ENCODE results near the gene SUFU. TPM values are rescaled to one million over a fixed set of nuclear protein-coding genes. Genes with fewer than 3 reads are reported as not detected.
A peak's percentile ranks its signal among the peaks of the same experiment; 100 is the strongest.

Gene SUFU
- polyA plus RNA-seq, 10 donors = 11.0 to 18.5 (median 14.5) TPM

DNA sequence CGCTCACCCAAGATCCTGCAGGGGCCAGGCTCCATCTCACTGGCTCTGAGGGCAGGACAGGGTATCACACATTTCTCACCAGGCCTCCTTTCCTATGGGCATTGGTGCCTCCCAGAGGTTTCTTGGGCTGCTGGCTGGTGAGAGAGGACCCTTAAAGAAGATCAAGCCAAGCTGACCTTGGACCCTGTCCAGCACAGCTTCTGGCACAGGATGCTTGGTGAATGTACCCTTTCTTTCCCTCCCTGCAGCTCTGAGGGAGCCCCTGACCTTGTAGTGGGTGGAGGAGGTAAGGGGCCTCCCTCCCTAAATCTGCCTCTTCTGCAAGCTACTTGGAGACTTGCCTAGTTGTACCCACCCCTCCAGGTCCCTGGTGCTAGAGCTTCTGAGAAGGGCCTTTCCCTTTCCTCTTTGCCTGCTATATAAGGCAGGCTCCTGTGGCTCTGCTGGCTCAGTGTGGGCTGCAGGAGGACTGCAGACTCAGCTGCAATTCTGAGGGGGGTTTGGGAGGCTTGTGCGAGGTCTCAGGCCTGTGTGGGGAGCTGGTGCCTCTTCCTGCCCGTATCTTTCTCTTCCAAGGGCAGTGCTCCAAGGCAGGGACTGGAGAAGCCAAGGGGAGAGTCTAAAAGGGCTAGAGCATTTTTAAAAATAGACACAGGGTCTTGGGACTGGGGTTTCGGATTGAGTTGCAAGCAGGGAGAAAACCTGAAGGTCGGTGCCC, 128.8 kb downstream of the SUFU start:
- DNase-seq = peak in 2 of 3 donors; percentile 86 to 91

DNA sequence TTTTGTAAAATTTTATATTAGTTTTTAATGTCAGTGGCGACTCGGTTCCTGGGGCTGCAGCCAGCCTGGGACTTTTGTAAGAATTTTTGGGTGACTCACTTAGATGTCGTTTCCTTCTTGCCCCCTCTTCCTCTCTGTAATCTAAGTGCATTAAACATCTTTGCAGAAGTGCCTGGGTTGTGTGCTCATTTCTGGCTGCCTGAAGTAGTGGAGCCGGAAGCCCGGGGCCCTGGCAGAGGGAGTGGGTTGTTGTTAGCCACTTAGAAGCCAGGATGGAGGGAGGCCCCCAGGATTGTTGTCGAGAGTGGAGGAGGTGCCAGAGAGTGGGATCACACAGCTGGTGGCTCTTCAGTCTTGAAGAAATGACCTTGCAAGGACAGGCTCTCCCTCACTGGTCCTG, 129.5 kb downstream of the SUFU start:
- peak in 1 of 3 donors; percentile 56 for DNase-seq

DNA sequence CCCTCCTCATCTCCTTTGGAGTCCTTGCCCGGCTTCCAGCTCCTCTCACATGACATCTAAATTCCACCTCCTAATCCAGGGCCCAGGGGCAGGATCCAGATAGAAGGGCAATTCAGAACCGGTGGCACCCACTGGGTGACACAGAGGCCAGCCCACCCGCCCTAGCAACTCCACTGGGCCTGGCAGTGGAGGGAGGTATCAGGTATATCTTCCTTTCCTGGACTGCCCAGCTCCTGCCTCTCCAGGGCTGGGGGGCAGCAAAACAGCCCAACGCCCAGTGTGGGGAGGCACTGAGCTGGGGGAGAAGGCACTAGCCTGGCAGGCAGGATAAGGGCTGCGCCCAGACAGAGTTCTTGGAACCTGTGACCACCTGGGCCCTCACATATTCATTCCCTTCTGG, 130.1 kb downstream of the SUFU start:
- DNase-seq = no peak

DNA sequence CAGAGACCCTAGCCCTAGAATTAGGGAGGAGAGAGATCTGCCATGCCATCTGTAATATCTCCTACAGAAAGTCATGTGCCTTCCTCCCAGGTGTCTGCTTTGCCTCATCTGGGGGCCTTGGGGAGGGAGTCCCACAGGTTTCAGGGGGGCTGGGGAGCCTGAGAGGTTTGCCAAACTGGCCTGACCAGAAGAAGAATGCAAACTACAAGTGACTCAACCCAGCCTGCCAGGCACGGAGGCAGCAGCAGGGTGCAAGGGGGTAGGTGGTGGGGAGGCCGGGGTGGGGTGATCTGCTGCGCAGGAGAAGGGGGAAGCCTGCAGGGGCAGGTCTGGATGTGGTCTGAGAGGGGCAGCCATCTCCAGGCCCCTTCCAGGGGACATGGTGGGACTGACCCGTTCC, 130.9 kb downstream of the SUFU start:
- DNase-seq = no peak

DNA sequence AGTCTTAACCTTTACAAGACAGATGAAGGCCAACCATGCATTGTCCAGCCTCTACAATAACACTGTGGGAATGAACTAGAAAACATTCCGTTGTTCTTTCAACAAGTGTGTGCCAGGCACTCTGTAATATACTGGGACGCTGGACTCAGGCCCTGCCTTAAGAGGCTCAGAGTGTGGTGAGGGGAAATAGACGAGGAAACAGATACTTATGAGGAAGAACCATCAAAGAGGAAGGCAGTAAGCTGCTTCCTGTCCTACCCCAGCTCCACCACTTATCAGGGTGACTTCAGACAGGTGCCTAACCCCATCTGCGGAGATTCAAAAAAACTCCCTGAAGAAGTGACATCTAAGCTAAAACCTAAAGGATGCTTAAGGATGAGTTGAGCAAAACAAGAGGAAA, 131.6 kb downstream of the SUFU start:
- DNase-seq = peak in 1 of 3 donors; percentile 25

DNA sequence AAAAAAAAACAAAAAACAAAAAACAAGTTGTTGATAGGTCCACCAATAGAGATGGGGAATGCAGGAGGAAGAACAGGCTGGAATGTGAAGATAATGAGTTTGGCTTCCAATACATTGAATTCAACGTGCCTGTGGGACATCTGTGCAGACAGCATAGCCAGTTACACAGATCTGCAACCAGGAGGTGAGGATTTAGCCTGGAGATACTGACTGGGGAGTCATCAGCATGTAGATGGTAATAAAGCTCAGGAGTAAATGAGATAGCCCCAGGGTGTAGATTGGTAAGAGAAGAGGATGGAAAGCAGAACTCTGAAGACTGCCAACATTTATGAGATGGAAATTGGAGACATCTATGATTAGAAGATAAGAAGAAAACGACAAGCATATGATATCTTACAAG, 135.8 kb downstream of the SUFU start:
- no peak for DNase-seq

DNA sequence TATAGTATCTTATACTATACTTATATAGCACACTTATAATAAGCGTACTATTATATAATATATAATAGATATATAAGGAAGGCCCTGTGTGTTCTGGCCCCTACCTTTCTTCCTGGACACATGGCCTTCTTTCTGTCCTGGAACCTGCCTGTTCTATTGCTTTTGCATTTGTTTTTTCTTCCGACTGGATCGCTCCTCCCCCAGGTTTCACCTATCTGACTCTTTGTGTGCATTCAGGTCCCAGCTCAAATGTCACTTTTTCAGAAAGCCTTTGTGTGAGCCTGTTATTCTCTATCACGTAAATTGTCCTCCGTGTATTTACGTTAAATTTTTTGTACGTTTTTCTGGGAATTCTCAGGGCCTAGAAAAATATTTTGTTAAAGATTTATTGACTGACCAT, 137.6 kb downstream of the SUFU start:
- DNase-seq = no peak

DNA sequence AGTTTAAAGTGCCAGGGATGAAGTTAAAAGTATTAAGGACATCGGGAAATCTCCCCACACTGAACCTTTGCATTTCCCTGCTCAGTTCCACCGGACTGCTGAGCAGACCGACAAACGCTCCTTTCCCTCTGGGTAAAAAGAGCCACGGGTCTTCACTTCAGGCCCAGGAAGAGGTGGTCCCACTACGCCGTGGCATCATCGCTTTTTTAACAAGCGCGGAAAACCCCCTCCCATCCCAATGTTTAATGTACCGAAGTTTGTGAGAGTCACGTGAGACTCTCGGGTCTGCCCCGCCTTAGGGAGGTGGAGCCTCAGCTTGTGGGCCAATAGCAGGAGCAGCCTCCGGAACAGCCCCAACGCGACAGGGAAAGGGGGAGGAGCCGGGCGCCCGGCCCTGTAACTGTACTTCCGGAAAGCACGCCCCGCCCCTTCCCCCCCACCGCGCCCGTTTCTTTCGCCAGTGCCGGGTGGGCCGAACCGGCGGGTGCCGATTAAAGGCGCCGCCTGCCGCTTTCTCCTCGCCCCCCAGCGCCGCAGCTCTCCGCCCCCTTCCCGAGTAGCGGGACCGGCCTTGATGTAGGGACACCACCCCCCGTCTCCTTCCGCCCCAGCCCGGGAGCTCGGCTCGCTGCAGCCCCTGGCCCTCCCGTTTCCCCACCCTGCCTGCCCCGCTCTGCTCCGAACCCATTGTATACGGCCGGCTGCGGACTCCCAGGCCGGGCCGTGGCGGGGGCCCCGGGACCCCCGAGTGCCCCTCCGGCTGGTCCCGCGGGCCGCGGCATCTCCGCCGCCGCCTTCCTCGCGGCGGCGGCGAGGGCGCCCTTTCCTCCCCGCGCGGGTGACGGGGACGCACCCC, 138.3 kb downstream of the SUFU start:
- DNase-seq = peak; percentile 98 to 99 (median 99)

DNA sequence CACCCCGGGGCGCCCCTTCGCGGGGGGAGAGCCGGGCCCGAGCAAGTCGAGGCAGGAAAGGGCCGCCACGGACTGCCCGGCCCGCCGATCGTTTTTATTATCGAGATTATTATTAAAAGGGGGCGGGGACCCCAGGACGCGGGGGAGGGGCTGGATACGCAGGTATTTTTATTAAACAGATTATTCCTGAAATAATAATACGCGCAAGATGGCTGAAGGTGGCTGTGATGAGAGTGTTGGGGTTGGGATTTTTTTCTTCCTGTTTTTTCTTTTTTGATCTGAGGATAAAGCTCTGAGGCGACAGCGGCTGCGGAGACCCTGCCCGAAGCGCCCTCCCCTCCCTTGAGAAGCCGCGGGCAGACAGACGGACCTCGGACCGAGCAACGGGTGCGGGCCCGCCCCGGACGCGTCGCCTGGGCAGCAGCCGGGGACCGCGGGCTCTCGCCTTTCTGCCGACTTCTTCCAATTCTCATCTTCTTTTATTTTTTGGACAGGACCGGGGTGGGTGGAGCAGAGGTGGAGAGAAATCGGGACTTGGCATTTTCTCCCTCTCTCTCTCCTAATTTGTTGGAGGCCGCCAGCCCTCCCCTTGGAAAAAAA, 139.1 kb downstream of the SUFU start:
- peak; percentile 78 to 93 (median 88) for DNase-seq

DNA sequence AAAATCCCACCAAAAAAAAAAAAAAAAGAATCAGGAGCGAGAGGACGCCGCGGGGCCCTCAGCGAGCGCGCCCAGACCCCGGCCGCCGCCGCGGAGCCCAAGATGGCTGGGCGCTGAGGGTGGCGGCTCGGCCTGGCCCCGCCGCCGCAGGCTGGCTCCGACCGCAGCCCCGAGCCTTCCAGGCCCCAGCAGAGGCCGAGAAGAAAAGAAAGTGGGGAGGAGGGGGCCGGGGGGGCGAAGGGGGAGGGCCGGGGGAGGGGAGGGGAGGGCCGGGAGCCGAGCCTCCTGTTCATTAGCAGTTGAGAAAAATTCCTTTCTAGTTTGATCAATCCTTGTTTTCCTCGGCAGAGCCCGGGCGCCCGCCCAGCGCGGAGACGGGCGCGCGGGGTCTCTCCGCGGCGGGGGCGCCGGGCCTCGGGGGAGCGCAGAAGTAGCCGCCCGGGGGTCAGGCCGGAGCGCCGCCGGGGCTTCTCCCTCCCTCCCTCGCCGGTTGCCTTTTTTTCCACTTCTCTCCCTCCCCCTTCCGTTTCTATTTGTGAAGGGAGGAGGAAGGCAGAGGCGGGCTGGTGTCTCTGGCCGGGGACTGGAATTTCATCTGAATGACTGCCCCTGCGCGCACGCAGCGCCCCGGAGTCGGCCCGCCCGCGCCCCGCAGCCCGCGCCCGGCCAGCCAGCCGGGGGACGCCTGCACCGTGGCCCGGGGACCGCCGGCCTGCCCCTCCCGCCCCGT, 139.7 kb downstream of the SUFU start:
- peak; percentile 80 to 91 (median 81) for DNase-seq

DNA sequence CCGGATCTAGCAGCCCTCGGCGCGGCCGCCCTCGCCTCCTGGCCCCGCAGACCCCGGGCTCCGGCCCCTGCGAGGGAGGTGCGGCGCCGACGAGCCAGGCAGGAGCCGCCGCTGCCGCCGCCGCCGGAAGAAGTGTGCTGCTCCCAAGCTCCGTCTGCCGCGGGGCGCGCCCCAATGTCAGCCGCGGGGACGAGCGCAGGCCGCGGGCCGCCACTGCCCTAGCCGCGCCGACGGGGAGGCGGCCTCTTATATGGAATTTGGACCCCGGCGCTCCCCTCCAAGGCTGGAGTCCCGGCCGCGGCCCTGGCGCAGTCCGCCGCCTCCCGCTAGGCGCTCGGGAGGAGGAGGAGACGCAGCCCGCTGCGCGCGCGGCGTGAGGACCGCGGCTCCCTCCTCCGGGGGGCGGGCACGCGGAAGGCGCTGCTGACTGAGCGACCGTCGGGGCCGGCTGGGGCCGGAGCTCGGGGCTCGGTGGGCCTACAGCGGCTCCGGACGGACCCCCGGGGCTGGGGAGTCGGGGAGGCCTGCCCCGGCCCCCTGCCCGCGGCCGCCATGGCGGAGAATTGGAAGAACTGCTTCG, 140.4 kb downstream of the SUFU start, which contains the start of gene TRIM8:
Gene TRIM8 (plus strand): TSS at position 414 of the 580 bp plus-strand sequence. CDS start 139 bp downstream, at position 553.
- DNase-seq = peak in 2 of 3 donors; percentile 61 to 84

DNA sequence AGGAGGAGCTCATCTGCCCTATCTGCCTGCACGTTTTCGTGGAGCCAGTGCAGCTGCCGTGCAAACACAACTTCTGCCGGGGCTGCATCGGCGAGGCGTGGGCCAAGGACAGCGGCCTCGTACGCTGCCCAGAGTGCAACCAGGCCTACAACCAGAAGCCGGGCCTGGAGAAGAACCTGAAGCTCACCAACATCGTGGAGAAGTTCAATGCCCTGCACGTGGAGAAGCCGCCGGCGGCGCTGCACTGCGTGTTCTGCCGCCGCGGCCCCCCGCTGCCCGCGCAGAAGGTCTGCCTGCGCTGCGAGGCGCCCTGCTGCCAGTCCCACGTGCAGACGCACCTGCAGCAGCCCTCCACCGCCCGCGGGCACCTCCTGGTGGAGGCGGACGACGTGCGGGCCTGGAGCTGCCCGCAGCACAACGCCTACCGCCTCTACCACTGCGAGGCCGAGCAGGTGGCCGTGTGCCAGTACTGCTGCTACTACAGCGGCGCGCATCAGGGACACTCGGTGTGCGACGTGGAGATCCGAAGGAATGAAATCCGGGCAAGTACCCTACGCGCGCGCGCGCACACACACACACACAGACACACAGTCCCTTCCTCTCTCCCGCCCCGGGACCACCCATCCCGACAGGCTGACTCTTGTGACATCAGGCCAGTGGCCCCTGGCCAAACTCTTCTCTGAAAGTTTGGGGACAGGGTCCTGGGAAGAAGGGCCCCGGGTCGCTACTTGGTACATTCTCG, 141.0 kb downstream of the SUFU start:
- peak; percentile 67 to 91 (median 80) for DNase-seq

DNA sequence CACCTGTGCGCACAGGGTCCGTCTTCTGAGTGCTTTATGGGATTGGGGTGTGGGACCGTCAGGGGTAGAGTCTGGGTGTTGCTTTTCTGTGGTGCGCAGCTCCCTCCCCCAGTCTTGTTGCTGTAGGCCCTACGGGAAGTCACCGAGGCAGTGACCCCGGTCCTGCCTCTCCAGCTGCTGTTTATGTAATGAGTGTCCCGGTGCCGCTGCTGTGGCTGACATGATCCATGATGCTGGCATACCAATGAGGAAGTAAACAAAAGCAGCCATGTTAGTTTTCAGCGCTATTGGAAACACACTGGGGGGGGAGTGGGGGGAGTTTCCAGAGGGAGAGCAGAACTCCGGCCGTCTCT, 141.6 kb downstream of the SUFU start:
- DNase-seq = peak; percentile 71 to 94 (median 84)

DNA sequence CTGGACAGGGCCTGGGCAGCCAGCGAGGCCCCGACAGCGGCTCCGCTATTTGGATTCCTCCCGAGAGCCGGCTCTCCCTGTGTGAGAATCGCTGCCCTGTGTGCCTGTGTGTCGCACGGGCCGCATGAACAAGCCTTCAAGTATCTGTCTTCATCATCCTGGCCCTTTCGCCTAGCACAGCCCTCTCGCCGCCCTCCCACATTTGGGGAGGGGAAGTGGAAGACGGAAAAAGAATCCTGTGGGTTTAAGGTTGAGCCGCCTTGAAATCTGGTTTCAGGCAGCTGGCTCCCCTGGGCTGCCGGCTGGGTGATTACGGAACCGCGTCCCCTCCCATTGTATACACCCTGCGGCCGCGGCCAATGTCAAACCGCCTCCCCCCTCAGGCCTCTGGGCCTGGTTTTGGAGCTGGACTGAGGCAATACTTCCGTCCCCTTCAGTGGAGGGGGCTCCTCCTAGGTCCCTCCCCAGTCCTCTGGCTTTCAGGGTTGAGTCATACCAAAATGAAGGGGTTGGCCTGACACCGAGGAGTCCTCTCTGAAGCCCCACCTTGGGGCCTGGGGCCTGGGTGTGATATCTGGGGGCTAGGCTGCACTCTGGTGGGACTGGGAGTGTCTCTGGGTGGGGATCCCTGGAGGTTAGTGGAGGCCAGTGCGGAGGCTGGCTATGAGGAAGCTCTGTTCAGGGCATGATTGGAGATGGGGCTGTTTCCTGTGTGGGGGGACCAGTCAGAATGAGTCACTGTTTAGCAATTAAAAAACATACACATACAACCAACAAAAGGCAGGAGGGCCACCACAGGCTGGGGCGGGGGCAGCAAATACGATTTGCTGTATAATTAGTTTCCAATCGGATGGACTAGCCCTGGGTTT, 142.2 kb downstream of the SUFU start:
- DNase-seq = peak; percentile 94 to 98 (median 94)

DNA sequence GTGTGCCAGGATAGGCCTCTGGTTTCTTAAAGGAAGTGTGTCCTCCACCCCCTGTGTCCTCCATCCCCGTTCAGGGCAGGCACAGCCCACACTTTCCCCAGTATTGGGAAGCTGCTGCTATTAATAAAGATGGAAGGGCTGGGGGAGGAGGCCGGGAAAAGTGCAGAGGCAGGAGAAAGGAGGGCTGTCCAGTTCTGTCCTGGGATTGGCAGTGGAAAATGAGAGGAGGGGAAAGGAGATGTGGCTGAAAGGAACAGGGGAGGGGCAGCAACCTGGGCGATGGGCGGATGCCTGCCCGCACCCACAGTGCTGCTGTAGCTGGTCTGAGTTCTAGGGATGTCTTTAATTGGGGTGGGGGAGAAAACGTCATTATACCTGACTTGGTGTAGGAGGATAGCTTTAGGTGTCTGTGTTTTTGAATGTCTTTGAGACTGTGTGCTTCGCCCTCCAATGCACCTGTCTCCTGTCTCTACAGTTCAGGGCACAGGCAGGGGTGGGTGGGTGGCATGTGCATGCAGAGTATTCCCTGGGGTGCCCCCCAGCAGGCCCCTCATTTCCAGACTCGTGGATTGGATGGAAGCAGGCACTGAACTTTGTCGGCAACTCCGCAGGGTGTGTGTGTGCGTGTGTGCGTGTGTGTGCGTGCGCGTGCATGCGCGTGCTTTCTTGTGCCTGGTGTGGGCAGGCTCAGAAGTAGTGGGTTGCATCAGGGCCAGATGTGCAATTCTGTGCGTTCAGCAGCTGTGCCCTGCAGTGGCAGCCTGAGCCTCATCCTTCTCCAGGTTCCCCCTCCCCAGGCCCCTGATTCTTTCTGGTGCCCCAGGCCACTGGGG, 143.1 kb downstream of the SUFU start:
- DNase-seq = peak in 2 of 3 donors; percentile 76 to 92

DNA sequence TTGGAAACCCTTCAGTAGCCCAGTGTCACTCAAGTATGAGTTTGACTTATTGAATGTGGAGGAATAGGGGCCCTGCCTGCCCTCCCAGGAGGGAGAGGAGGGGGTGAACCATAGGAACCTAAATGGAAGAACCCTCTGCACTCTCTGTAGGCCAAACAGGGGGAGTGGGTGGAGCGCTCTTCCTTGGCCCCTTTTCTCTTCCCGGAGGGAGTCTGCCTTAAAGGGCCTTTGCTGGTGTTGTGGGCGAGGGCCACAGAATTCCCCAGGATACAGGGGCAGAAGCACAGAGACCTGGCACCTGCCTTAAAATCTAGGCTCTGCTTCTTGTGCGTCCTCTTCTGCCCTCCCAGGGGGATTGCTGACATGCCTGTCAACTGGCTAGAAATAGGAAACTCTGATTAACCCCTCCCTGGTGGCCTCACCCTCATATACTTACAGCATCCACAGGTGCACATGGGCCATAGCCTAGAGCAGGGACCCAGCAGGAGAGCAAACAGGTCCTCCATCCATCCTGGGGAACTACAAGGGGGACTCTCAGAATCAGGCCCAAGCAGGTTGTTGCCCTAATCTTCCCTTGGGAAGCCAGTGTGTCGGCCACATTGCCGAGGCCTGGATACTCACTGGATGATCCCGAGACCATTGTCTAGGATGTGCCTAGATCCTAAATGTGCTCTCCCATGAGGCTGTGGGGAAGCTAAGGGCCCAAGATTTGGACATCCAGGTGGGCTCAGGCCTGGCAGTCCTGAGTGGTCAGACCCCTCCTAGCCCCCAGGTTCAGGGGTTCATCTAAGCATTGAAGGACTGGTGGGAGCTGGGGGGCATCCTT, 143.9 kb downstream of the SUFU start:
- no peak for DNase-seq

DNA sequence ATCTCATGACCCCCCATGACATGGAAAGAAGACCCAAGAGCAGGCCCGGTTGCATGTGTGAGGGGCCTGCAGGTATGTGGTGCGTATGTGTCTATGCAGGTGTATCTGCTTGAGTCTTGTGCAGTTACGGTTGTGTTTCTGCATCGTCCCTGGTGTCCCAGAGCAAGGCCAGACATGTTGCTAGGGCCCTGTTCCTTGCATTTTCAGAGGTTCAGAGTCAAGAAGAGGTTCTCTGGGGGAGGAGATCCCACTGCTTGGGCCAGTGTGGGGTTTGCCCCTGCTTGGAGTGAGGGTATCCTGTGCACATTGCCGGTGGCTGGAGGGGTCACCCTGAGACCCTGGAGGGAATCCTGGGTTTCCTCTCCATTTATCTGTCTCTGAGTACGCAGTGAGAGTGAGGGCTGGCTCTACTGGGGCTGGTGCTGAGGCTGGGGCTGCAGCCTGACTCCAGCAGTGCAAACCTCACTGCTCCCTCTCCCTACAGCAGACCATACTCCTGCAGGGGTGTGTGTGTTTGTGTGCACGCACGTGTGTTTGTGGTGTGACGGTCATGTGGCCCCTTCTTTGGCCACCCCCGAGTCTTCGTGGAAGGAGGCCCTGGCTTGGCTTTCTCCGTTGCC, 144.6 kb downstream of the SUFU start:
- DNase-seq = no peak
